ENCODE results near the gene MME.

MME gene

DNA sequence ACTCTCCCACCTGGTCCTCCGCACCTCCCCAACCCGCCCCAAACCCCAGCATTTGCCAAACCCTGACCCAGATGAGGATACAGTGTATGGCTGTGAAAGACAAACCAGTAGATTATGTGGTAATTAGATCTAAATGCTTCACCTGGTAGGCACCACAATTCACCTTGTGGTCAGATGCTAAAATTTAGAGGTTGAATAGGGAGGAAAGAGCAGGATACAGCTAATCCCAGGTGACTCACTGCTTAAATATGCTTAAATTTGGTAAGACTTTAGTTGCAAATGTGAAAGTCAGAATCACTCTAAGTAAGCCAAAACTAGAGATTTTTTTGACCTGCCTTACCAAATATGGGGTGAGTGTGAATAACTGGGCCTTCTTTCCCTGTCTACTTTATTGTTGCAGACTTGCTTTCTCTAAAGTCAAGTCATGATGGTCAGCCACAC lies 105.5 kb downstream of the MME start:
- DNase-seq (ENCODE audit: low read depth) = peak; percentile 72
- no peak overlapping the region for H3K4me3 ChIP-seq (replicated peaks; ENCODE audit: low read depth, low read length)
- TF ChIP-seq, protein P1, sequence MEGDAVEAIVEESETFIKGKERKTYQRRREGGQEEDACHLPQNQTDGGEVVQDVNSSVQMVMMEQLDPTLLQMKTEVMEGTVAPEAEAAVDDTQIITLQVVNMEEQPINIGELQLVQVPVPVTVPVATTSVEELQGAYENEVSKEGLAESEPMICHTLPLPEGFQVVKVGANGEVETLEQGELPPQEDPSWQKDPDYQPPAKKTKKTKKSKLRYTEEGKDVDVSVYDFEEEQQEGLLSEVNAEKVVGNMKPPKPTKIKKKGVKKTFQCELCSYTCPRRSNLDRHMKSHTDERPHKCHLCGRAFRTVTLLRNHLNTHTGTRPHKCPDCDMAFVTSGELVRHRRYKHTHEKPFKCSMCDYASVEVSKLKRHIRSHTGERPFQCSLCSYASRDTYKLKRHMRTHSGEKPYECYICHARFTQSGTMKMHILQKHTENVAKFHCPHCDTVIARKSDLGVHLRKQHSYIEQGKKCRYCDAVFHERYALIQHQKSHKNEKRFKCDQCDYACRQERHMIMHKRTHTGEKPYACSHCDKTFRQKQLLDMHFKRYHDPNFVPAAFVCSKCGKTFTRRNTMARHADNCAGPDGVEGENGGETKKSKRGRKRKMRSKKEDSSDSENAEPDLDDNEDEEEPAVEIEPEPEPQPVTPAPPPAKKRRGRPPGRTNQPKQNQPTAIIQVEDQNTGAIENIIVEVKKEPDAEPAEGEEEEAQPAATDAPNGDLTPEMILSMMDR (IDR thresholded peaks at IDR 0.05; ENCODE audit: low read length, missing control alignments) = no peak

- TF ChIP-seq, protein P1 (IDR thresholded peaks at IDR 0.05; ENCODE audit: low read length, missing control alignments) = no peak
- no peak for DNase-seq (ENCODE audit: low read depth)
- no peak overlapping the region for H3K4me3 ChIP-seq (replicated peaks; ENCODE audit: low read depth, low read length)
Measured at GRCh38 chr3:155188031-155188430, 107.9 kb downstream of the MME start.

- DNase-seq (ENCODE audit: low read depth) = no peak
- TF ChIP-seq, protein P1 (IDR thresholded peaks at IDR 0.05; ENCODE audit: low read length, missing control alignments) = no peak
- H3K4me3 ChIP-seq (replicated peaks; ENCODE audit: low read depth, low read length) = no peak overlapping the region
Measured at GRCh38 chr3:155189478-155189877, 109.4 kb downstream of the MME start.

DNA sequence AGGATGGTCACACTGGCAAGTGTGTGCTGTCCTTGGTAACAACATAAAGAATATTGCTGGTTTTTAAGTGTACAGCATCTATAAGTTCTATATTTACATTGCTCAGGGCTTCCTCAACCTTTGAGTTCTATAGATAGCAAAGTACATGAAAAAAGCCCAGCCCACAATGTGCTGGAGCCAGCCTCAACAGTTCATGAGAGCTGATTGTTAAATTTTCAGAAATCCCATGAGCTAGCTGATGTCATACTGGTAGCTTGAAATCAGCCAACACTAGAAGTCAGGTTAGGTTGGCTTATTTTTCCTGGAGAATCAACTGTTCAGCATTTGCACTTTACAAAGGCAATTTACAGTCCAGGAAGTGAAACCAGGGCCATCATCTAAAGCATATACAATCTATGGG lies 110.6 kb downstream of the MME start:
- DNase-seq (ENCODE audit: low read depth) = no peak
- TF ChIP-seq, protein P1 (IDR thresholded peaks at IDR 0.05; ENCODE audit: low read length, missing control alignments) = no peak
- no peak overlapping the region for H3K4me3 ChIP-seq (replicated peaks; ENCODE audit: low read depth, low read length)

GRCh38 chr3:155192957-155193746 lies 113.0 kb downstream of the MME start:
- TF ChIP-seq, protein P1 (IDR thresholded peaks at IDR 0.05; ENCODE audit: low read length, missing control alignments) = no peak
- H3K4me3 ChIP-seq (replicated peaks; ENCODE audit: low read depth, low read length) = no peak overlapping the region
- DNase-seq (ENCODE audit: low read depth) = no peak

DNA sequence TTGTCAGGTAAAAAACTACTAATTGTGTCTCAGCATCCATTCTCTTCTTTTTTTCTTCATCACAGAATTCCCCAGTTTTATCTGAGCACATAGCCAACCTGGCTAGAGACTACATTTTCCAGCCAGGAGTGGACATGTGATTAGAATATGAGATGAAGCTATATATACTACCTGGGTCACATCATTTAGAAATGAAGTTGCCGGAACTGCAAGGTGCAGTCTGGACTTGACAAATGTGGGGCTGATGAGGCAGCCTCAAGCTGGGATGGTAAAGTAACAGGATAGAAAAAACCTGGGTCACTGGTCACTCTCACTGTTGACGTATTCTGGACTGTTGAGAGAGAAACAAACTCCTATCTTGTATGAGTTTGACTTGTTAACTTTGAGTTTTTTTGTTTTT lies 113.7 kb downstream of the MME start:
- DNase-seq (ENCODE audit: low read depth) = no peak
- TF ChIP-seq, protein P1 (IDR thresholded peaks at IDR 0.05; ENCODE audit: low read length, missing control alignments) = no peak

More for the DNA sequence above, 113.7 kb downstream of the MME start:
- no peak overlapping the region for H3K4me3 ChIP-seq (replicated peaks; ENCODE audit: low read depth, low read length)
